Measurements from ENCODE around the gene PCDHA11.
A peak's percentile ranks its signal among the peaks of the same experiment; 100 is the strongest.
"Not testable (repeated sequence)": the region's sequence is repeated elsewhere in the genome, so short reads cannot be mapped to it uniquely, and the experiment has no call there.

PCDHA11 gene

GRCh38 chr5:140855772-140856674 lies 12.7 kb upstream of the PCDHA11 start, which contains the start of gene PCDHA10:
TSS of gene PCDHA10 (plus strand) at chr5:140855897. CDS start at chr5:140856049, 152 bp downstream.
- H3K4me1 ChIP-seq (ENCODE audit: control insufficient read depth in 1 of 2, insufficient read depth in 2 of 2, low read length in 2 of 2): no peaks in the 10 kb centered on the region
- no peak within 1 kb of the TSS for H3K27ac ChIP-seq (ENCODE audit: low read depth, low read length)
- peaks cover 15 to 27% of the 10 kb centered on the region in 2 donors for H3K9me3 ChIP-seq (ENCODE audit: control insufficient read depth in 1 of 2, low read length in 2 of 2)
- H3K9ac ChIP-seq (ENCODE audit: low read depth in 1 of 2, low read length in 2 of 2): no peak within 1 kb of the TSS
- no peaks in the 10 kb centered on the region for H3K36me3 ChIP-seq (ENCODE audit: control insufficient read depth in 1 of 2, insufficient read depth in 2 of 2, low read length in 2 of 2)
- H3K27me3 ChIP-seq (ENCODE audit: control insufficient read depth in 1 of 2, insufficient read depth in 2 of 2, low read length in 2 of 2): no peaks in the 10 kb centered on the region
- H3K4me3 ChIP-seq (ENCODE audit: low read depth in 1 of 2, low read length in 2 of 2): peak within 1 kb of the TSS; percentile 22 to 43

- Histone ChIP-seq H3K36me3 (ENCODE audit: control insufficient read depth in 1 of 2, insufficient read depth in 2 of 2, low read length in 2 of 2) (no peaks in the 10 kb centered on the region), H3K27ac (ENCODE audit: low read depth, low read length) (no peak overlapping the region), H3K9ac (ENCODE audit: low read depth in 1 of 2, low read length in 2 of 2) (no peak overlapping the region), H3K4me1 (ENCODE audit: control insufficient read depth in 1 of 2, insufficient read depth in 2 of 2, low read length in 2 of 2) (no peaks in the 10 kb centered on the region), H3K4me3 (ENCODE audit: low read depth in 1 of 2, low read length in 2 of 2) (no peak overlapping the region), H3K9me3 (ENCODE audit: control insufficient read depth in 1 of 2, low read length in 2 of 2) (peaks cover 28 to 32% of the 10 kb centered on the region in 2 donors), H3K27me3 (ENCODE audit: control insufficient read depth in 1 of 2, insufficient read depth in 2 of 2, low read length in 2 of 2) (no peaks in the 10 kb centered on the region)
Observed at GRCh38 chr5:140857177-140857986, 11.4 kb upstream of the PCDHA11 start.

- H3K36me3 ChIP-seq (ENCODE audit: control insufficient read depth in 1 of 2, insufficient read depth in 2 of 2, low read length in 2 of 2): no peaks in the 10 kb centered on the region
- no peak overlapping the region for H3K27ac ChIP-seq (ENCODE audit: low read depth, low read length)
- H3K27me3 ChIP-seq (ENCODE audit: control insufficient read depth in 1 of 2, insufficient read depth in 2 of 2, low read length in 2 of 2): no peaks in the 10 kb centered on the region
- H3K4me3 ChIP-seq (ENCODE audit: low read depth in 1 of 2, low read length in 2 of 2): no peak overlapping the region
- peaks cover 30 to 37% of the 10 kb centered on the region in 2 donors for H3K9me3 ChIP-seq (ENCODE audit: control insufficient read depth in 1 of 2, low read length in 2 of 2)
- no peaks in the 10 kb centered on the region for H3K4me1 ChIP-seq (ENCODE audit: control insufficient read depth in 1 of 2, insufficient read depth in 2 of 2, low read length in 2 of 2)
- no peak overlapping the region for H3K9ac ChIP-seq (ENCODE audit: low read depth in 1 of 2, low read length in 2 of 2)
Observed at GRCh38 chr5:140857987-140858240, 10.8 kb upstream of the PCDHA11 start.

GRCh38 chr5:140862441-140863295 lies 6.1 kb upstream of the PCDHA11 start:
- Histone ChIP-seq H3K9me3 (ENCODE audit: control insufficient read depth in 1 of 2, low read length in 2 of 2) (peaks cover 17 to 21% of the 10 kb centered on the region in 2 donors), H3K27me3 (ENCODE audit: control insufficient read depth in 1 of 2, insufficient read depth in 2 of 2, low read length in 2 of 2) (no peaks in the 10 kb centered on the region), H3K4me1 (ENCODE audit: control insufficient read depth in 1 of 2, insufficient read depth in 2 of 2, low read length in 2 of 2) (no peaks in the 10 kb centered on the region)

GRCh38 chr5:140869555-140869886 lies 764 bp downstream of the PCDHA11 start:
- H3K4me3 ChIP-seq (ENCODE audit: low read depth in 1 of 2, low read length in 2 of 2): no peak overlapping the region
- peaks cover 6 to 22% of the 10 kb centered on the region in 2 donors for H3K9me3 ChIP-seq (ENCODE audit: control insufficient read depth in 1 of 2, low read length in 2 of 2)
- no peaks in the 10 kb centered on the region for H3K4me1 ChIP-seq (ENCODE audit: control insufficient read depth in 1 of 2, insufficient read depth in 2 of 2, low read length in 2 of 2)
- no peak overlapping the region for H3K9ac ChIP-seq (ENCODE audit: low read depth in 1 of 2, low read length in 2 of 2)
- H3K27ac ChIP-seq (ENCODE audit: low read depth, low read length): no peak overlapping the region
- no peaks in the 10 kb centered on the region for H3K27me3 ChIP-seq (ENCODE audit: control insufficient read depth in 1 of 2, insufficient read depth in 2 of 2, low read length in 2 of 2)
- H3K36me3 ChIP-seq (ENCODE audit: control insufficient read depth in 1 of 2, insufficient read depth in 2 of 2, low read length in 2 of 2): no peaks in the 10 kb centered on the region

More at GRCh38 chr5:140862441-140863295, 6.1 kb upstream of the PCDHA11 start:
- Histone ChIP-seq H3K27ac (ENCODE audit: low read depth, low read length) (no peak overlapping the region), H3K9ac (ENCODE audit: low read depth in 1 of 2, low read length in 2 of 2) (no peak overlapping the region), H3K4me3 (ENCODE audit: low read depth in 1 of 2, low read length in 2 of 2) (no peak overlapping the region), H3K36me3 (ENCODE audit: control insufficient read depth in 1 of 2, insufficient read depth in 2 of 2, low read length in 2 of 2) (no peaks in the 10 kb centered on the region)

- peaks cover 6 to 22% of the 10 kb centered on the region in 2 donors for H3K9me3 ChIP-seq (ENCODE audit: control insufficient read depth in 1 of 2, low read length in 2 of 2)
- no peak overlapping the region for H3K27ac ChIP-seq (ENCODE audit: low read depth, low read length)
- H3K27me3 ChIP-seq (ENCODE audit: control insufficient read depth in 1 of 2, insufficient read depth in 2 of 2, low read length in 2 of 2): no peaks in the 10 kb centered on the region
- no peak overlapping the region for H3K4me3 ChIP-seq (ENCODE audit: low read depth in 1 of 2, low read length in 2 of 2)
- H3K9ac ChIP-seq (ENCODE audit: low read depth in 1 of 2, low read length in 2 of 2): no peak overlapping the region
- no peaks in the 10 kb centered on the region for H3K4me1 ChIP-seq (ENCODE audit: control insufficient read depth in 1 of 2, insufficient read depth in 2 of 2, low read length in 2 of 2)
- no peaks in the 10 kb centered on the region for H3K36me3 ChIP-seq (ENCODE audit: control insufficient read depth in 1 of 2, insufficient read depth in 2 of 2, low read length in 2 of 2)
Observed at GRCh38 chr5:140870221-140871201, 1.8 kb downstream of the PCDHA11 start.

- Histone ChIP-seq H3K9me3 (ENCODE audit: control insufficient read depth in 1 of 2, low read length in 2 of 2) (peaks cover 8 to 19% of the 10 kb centered on the region in 2 donors), H3K4me1 (ENCODE audit: control insufficient read depth in 1 of 2, insufficient read depth in 2 of 2, low read length in 2 of 2) (no peaks in the 10 kb centered on the region), H3K27me3 (ENCODE audit: control insufficient read depth in 1 of 2, insufficient read depth in 2 of 2, low read length in 2 of 2) (no peaks in the 10 kb centered on the region), H3K4me3 (ENCODE audit: low read depth in 1 of 2, low read length in 2 of 2) (no peak within 1 kb of the TSS), H3K36me3 (ENCODE audit: control insufficient read depth in 1 of 2, insufficient read depth in 2 of 2, low read length in 2 of 2) (no peaks in the 10 kb centered on the region), H3K27ac (ENCODE audit: low read depth, low read length) (no peak within 1 kb of the TSS), H3K9ac (ENCODE audit: low read depth in 1 of 2, low read length in 2 of 2) (no peak within 1 kb of the TSS)
Observed at GRCh38 chr5:140875085-140876065, 6.6 kb downstream of the PCDHA11 start, which contains the start of gene PCDHA12. TSS of gene PCDHA12 (plus strand) at chr5:140875308. CDS start at chr5:140875473, 165 bp downstream.

GRCh38 chr5:140876541-140877261 lies 7.9 kb downstream of the PCDHA11 start:
- peaks cover 8 to 17% of the 10 kb centered on the region in 2 donors for H3K9me3 ChIP-seq (ENCODE audit: control insufficient read depth in 1 of 2, low read length in 2 of 2)
- H3K27me3 ChIP-seq (ENCODE audit: control insufficient read depth in 1 of 2, insufficient read depth in 2 of 2, low read length in 2 of 2); H3K27ac ChIP-seq (ENCODE audit: low read depth, low read length); H3K36me3 ChIP-seq (ENCODE audit: control insufficient read depth in 1 of 2, insufficient read depth in 2 of 2, low read length in 2 of 2); H3K9ac ChIP-seq (ENCODE audit: low read depth in 1 of 2, low read length in 2 of 2); H3K4me3 ChIP-seq (ENCODE audit: low read depth in 1 of 2, low read length in 2 of 2); H3K4me1 ChIP-seq (ENCODE audit: control insufficient read depth in 1 of 2, insufficient read depth in 2 of 2, low read length in 2 of 2): not testable (repeated sequence)

All from duodenal mucosa (tissue), 2 donors.